A673 (cell line): ENCODE measurements around the gene TACC2.

Experiments
- EZH2 ChIP-seq: fragments of 200-600 bp; sonication (generic); IDR thresholded peaks from 2 replicates; pipeline ENCODE4 v1.6.1; 2017; ENCODE audit warnings: borderline replicate concordance, low read depth, mild to moderate bottlenecking, mixed read lengths, antibody characterized with exemption, low read length; ENCODE audit not compliant: poor library complexity, severe bottlenecking
- TF ChIP-seq, protein P1 (sequence below): fragments of 300-800, 200-600 bp; sonication (generic); conservative IDR thresholded peaks from 2 replicates; pipeline ENCODE4 v1.5.1; 2017; ENCODE audit warnings: low read depth, mild to moderate bottlenecking, antibody characterized with exemption, low read length, moderate library complexity, mixed read lengths

- TF ChIP-seq, protein P1, sequence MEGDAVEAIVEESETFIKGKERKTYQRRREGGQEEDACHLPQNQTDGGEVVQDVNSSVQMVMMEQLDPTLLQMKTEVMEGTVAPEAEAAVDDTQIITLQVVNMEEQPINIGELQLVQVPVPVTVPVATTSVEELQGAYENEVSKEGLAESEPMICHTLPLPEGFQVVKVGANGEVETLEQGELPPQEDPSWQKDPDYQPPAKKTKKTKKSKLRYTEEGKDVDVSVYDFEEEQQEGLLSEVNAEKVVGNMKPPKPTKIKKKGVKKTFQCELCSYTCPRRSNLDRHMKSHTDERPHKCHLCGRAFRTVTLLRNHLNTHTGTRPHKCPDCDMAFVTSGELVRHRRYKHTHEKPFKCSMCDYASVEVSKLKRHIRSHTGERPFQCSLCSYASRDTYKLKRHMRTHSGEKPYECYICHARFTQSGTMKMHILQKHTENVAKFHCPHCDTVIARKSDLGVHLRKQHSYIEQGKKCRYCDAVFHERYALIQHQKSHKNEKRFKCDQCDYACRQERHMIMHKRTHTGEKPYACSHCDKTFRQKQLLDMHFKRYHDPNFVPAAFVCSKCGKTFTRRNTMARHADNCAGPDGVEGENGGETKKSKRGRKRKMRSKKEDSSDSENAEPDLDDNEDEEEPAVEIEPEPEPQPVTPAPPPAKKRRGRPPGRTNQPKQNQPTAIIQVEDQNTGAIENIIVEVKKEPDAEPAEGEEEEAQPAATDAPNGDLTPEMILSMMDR = no peak
- TF ChIP-seq EZH2 = no peak
Measured at GRCh38 chr10:122019414-122019975, 30.5 kb downstream of the TACC2 start.
